Measurements from ENCODE around the gene ZNF778.
"Not testable (repeated sequence)": the region's sequence is repeated elsewhere in the genome, so short reads cannot be mapped to it uniquely, and the experiment has no call there.

The ZNF778 gene

GRCh38 chr16:89242795-89243200, 25.3 kb downstream of the ZNF778 start:
- Histone ChIP-seq H3K9ac (ENCODE audit: low read length in 5 of 5) (no peak overlapping the region), H3K36me3 (ENCODE audit: control insufficient read depth in 5 of 5, insufficient read depth in 5 of 5, low read length in 5 of 5) (no peaks in the 10 kb centered on the region), H3K27me3 (ENCODE audit: control insufficient read depth in 5 of 5, insufficient read depth in 4 of 5, low read length in 5 of 5) (peaks cover 0 to 3% (median 0%) of the 10 kb centered on the region in 5 donors), H3K4me1 (ENCODE audit: control insufficient read depth in 5 of 5, insufficient read depth in 5 of 5, low read length in 5 of 5) (peaks cover 0 to 21% (median 21%) of the 10 kb centered on the region in 5 donors), H3K4me3 (ENCODE audit: low read depth in 1 of 5, low read length in 5 of 5) (no peak overlapping the region), H3K9me3 (ENCODE audit: control insufficient read depth in 5 of 5, low read length in 5 of 5) (no peaks in the 10 kb centered on the region), H3K27ac (ENCODE audit: low read depth, low read length) (no peak overlapping the region)

GRCh38 chr16:89243664-89244063, 26.2 kb downstream of the ZNF778 start:
- Histone ChIP-seq H3K27me3 (ENCODE audit: control insufficient read depth in 5 of 5, insufficient read depth in 4 of 5, low read length in 5 of 5) (peaks cover 0 to 3% (median 0%) of the 10 kb centered on the region in 5 donors), H3K9ac (ENCODE audit: low read length in 5 of 5) (no peak overlapping the region), H3K9me3 (ENCODE audit: control insufficient read depth in 5 of 5, low read length in 5 of 5) (no peaks in the 10 kb centered on the region), H3K36me3 (ENCODE audit: control insufficient read depth in 5 of 5, insufficient read depth in 5 of 5, low read length in 5 of 5) (no peaks in the 10 kb centered on the region), H3K4me1 (ENCODE audit: control insufficient read depth in 5 of 5, insufficient read depth in 5 of 5, low read length in 5 of 5) (peaks cover 0 to 27% (median 21%) of the 10 kb centered on the region in 5 donors), H3K27ac (ENCODE audit: low read depth, low read length) (no peak overlapping the region), H3K4me3 (ENCODE audit: low read depth in 1 of 5, low read length in 5 of 5) (no peak overlapping the region)

- not testable (repeated sequence) for H3K4me3 ChIP-seq (ENCODE audit: low read depth in 1 of 5, low read length in 5 of 5); H3K9ac ChIP-seq (ENCODE audit: low read length in 5 of 5); H3K36me3 ChIP-seq (ENCODE audit: control insufficient read depth in 5 of 5, insufficient read depth in 5 of 5, low read length in 5 of 5); H3K27me3 ChIP-seq (ENCODE audit: control insufficient read depth in 5 of 5, insufficient read depth in 4 of 5, low read length in 5 of 5); H3K9me3 ChIP-seq (ENCODE audit: control insufficient read depth in 5 of 5, low read length in 5 of 5); H3K27ac ChIP-seq (ENCODE audit: low read depth, low read length)
- peaks cover 0 to 27% (median 21%) of the 10 kb centered on the region in 5 donors for H3K4me1 ChIP-seq (ENCODE audit: control insufficient read depth in 5 of 5, insufficient read depth in 5 of 5, low read length in 5 of 5)
These were observed 26.8 kb downstream of the ZNF778 start for GRCh38 chr16:89244264-89244663.

- Histone ChIP-seq H3K9ac (ENCODE audit: low read length in 5 of 5) (no peak overlapping the region), H3K27me3 (ENCODE audit: control insufficient read depth in 5 of 5, insufficient read depth in 4 of 5, low read length in 5 of 5) (peaks cover 0 to 3% (median 0%) of the 10 kb centered on the region in 5 donors), H3K36me3 (ENCODE audit: control insufficient read depth in 5 of 5, insufficient read depth in 5 of 5, low read length in 5 of 5) (no peaks in the 10 kb centered on the region), H3K4me3 (ENCODE audit: low read depth in 1 of 5, low read length in 5 of 5) (no peak overlapping the region), H3K27ac (ENCODE audit: low read depth, low read length) (no peak overlapping the region), H3K9me3 (ENCODE audit: control insufficient read depth in 5 of 5, low read length in 5 of 5) (peaks cover 0 to under 1% (median 0%) of the 10 kb centered on the region in 5 donors), H3K4me1 (ENCODE audit: control insufficient read depth in 5 of 5, insufficient read depth in 5 of 5, low read length in 5 of 5) (peaks cover 0 to 27% (median 21%) of the 10 kb centered on the region in 5 donors)
These were observed 27.3 kb downstream of the ZNF778 start for GRCh38 chr16:89244754-89245153.

- no peak overlapping the region for H3K27ac ChIP-seq (ENCODE audit: low read depth, low read length)
- H3K36me3 ChIP-seq (ENCODE audit: control insufficient read depth in 5 of 5, insufficient read depth in 5 of 5, low read length in 5 of 5): no peaks in the 10 kb centered on the region
- H3K27me3 ChIP-seq (ENCODE audit: control insufficient read depth in 5 of 5, insufficient read depth in 4 of 5, low read length in 5 of 5): peaks cover 0 to 3% (median 0%) of the 10 kb centered on the region in 5 donors
- peak overlapping the region in 1 of 5 donors; percentile 47 for H3K9ac ChIP-seq (ENCODE audit: low read length in 5 of 5)
- peaks cover 0 to 21% (median 14%) of the 10 kb centered on the region in 5 donors for H3K4me1 ChIP-seq (ENCODE audit: control insufficient read depth in 5 of 5, insufficient read depth in 5 of 5, low read length in 5 of 5)
- H3K9me3 ChIP-seq (ENCODE audit: control insufficient read depth in 5 of 5, low read length in 5 of 5): peaks cover 0 to 8% (median 0%) of the 10 kb centered on the region in 5 donors
- peak overlapping the region in 3 of 5 donors; percentile 28 to 54 (median 38) for H3K4me3 ChIP-seq (ENCODE audit: low read depth in 1 of 5, low read length in 5 of 5)
These were observed 28.9 kb downstream of the ZNF778 start for GRCh38 chr16:89246383-89246902.

- peaks cover 0 to 3% (median 0%) of the 10 kb centered on the region in 5 donors for H3K27me3 ChIP-seq (ENCODE audit: control insufficient read depth in 5 of 5, insufficient read depth in 4 of 5, low read length in 5 of 5)
- peaks cover 0 to 8% (median 0%) of the 10 kb centered on the region in 5 donors for H3K9me3 ChIP-seq (ENCODE audit: control insufficient read depth in 5 of 5, low read length in 5 of 5)
- H3K9ac ChIP-seq (ENCODE audit: low read length in 5 of 5): peak overlapping the region in 2 of 5 donors; percentile 39 to 47
- no peaks in the 10 kb centered on the region for H3K36me3 ChIP-seq (ENCODE audit: control insufficient read depth in 5 of 5, insufficient read depth in 5 of 5, low read length in 5 of 5)
- peak overlapping the region in 4 of 5 donors; percentile 28 to 54 (median 44) for H3K4me3 ChIP-seq (ENCODE audit: low read depth in 1 of 5, low read length in 5 of 5)
- H3K27ac ChIP-seq (ENCODE audit: low read depth, low read length): no peak overlapping the region
- H3K4me1 ChIP-seq (ENCODE audit: control insufficient read depth in 5 of 5, insufficient read depth in 5 of 5, low read length in 5 of 5): peaks cover 0 to 16% (median 9%) of the 10 kb centered on the region in 5 donors
These were observed 29.6 kb downstream of the ZNF778 start for GRCh38 chr16:89246903-89247733.

GRCh38 chr16:89247734-89248075, 30.2 kb downstream of the ZNF778 start:
- not testable (repeated sequence) for H3K27ac ChIP-seq (ENCODE audit: low read depth, low read length)
- H3K9ac ChIP-seq (ENCODE audit: low read length in 5 of 5): peak overlapping the region in 2 of 5 donors; percentile 17 to 39

GRCh38 chr16:89248196-89248982, 30.9 kb downstream of the ZNF778 start:
- H3K27me3 ChIP-seq (ENCODE audit: control insufficient read depth in 5 of 5, insufficient read depth in 4 of 5, low read length in 5 of 5): peaks cover 0 to 3% (median 0%) of the 10 kb centered on the region in 5 donors
- peak overlapping the region in 3 of 5 donors; percentile 50 to 54 (median 53) for H3K4me3 ChIP-seq (ENCODE audit: low read depth in 1 of 5, low read length in 5 of 5)
- peaks cover 0 to 8% (median 0%) of the 10 kb centered on the region in 5 donors for H3K9me3 ChIP-seq (ENCODE audit: control insufficient read depth in 5 of 5, low read length in 5 of 5)
- peaks cover 0 to 16% (median 9%) of the 10 kb centered on the region in 5 donors for H3K4me1 ChIP-seq (ENCODE audit: control insufficient read depth in 5 of 5, insufficient read depth in 5 of 5, low read length in 5 of 5)
- H3K36me3 ChIP-seq (ENCODE audit: control insufficient read depth in 5 of 5, insufficient read depth in 5 of 5, low read length in 5 of 5): no peaks in the 10 kb centered on the region
- peak overlapping the region in 1 of 5 donors; percentile 17 for H3K9ac ChIP-seq (ENCODE audit: low read length in 5 of 5)
- H3K27ac ChIP-seq (ENCODE audit: low read depth, low read length): no peak overlapping the region

More at GRCh38 chr16:89247734-89248075, 30.2 kb downstream of the ZNF778 start:
- H3K36me3 ChIP-seq (ENCODE audit: control insufficient read depth in 5 of 5, insufficient read depth in 5 of 5, low read length in 5 of 5); H3K27me3 ChIP-seq (ENCODE audit: control insufficient read depth in 5 of 5, insufficient read depth in 4 of 5, low read length in 5 of 5); H3K9me3 ChIP-seq (ENCODE audit: control insufficient read depth in 5 of 5, low read length in 5 of 5): not testable (repeated sequence)
- Histone ChIP-seq H3K4me1 (ENCODE audit: control insufficient read depth in 5 of 5, insufficient read depth in 5 of 5, low read length in 5 of 5) (peaks cover 0 to 16% (median 9%) of the 10 kb centered on the region in 5 donors), H3K4me3 (ENCODE audit: low read depth in 1 of 5, low read length in 5 of 5) (peak overlapping the region in 4 of 5 donors; percentile 39 to 54 (median 52))

GRCh38 chr16:89253548-89254287, 36.2 kb downstream of the ZNF778 start:
- Histone ChIP-seq H3K9me3 (ENCODE audit: control insufficient read depth in 5 of 5, low read length in 5 of 5) (peaks cover 0 to 8% (median 0%) of the 10 kb centered on the region in 5 donors), H3K4me1 (ENCODE audit: control insufficient read depth in 5 of 5, insufficient read depth in 5 of 5, low read length in 5 of 5) (peaks cover 0 to 16% (median 15%) of the 10 kb centered on the region in 5 donors), H3K27me3 (ENCODE audit: control insufficient read depth in 5 of 5, insufficient read depth in 4 of 5, low read length in 5 of 5) (peaks cover 3 to 12% (median 9%) of the 10 kb centered on the region in 5 donors), H3K4me3 (ENCODE audit: low read depth in 1 of 5, low read length in 5 of 5) (no peak overlapping the region), H3K9ac (ENCODE audit: low read length in 5 of 5) (no peak overlapping the region), H3K27ac (ENCODE audit: low read depth, low read length) (no peak overlapping the region), H3K36me3 (ENCODE audit: control insufficient read depth in 5 of 5, insufficient read depth in 5 of 5, low read length in 5 of 5) (no peaks in the 10 kb centered on the region)
